BLaER1 treated with 17β-estradiol and CSF1 and Interleukin-3, amounts not matched to agents 10 nM and 100 nM (cell line): ENCODE measurements around the gene PRKCA.

ENCODE experiments used
- H3K27ac ChIP-seq, 11 experiments: shearing (Covaris generic); formaldehyde crosslinking; 2 replicates each; pipeline ENCODE4 v1.8.1; 2022
- H3K27me3 ChIP-seq, 11 experiments: shearing (Covaris generic); formaldehyde crosslinking; 2 replicates each; pipeline ENCODE4 v1.8.1; 2022
- H3K36me3 ChIP-seq, 11 experiments: shearing (Covaris generic); formaldehyde crosslinking; 2 replicates each; pipeline ENCODE4 v1.8.1; 2022
- H3K4me1 ChIP-seq, 10 experiments: shearing (Covaris generic); formaldehyde crosslinking; 2 replicates each; pipeline ENCODE4 v1.8.1; 2022
- H3K4me2 ChIP-seq, 11 experiments: shearing (Covaris generic); formaldehyde crosslinking; 2 replicates each; pipeline ENCODE4 v1.8.1; 2022
- H3K4me3 ChIP-seq, 10 experiments: shearing (Covaris generic); formaldehyde crosslinking; 2 replicates each; pipeline ENCODE4 v1.8.1; 2022
- H3K9ac ChIP-seq, 11 experiments: shearing (Covaris generic); formaldehyde crosslinking; 2 replicates each; pipeline ENCODE4 v1.8.1; 2022
- H3K9me3 ChIP-seq, 11 experiments: shearing (Covaris generic); formaldehyde crosslinking; replicated peaks in 1 of 11; 2 replicates each; pipeline ENCODE4 v1.8.1; 2022
- H4K20me1 ChIP-seq, 11 experiments: shearing (Covaris generic); formaldehyde crosslinking; 2 replicates each; pipeline ENCODE4 v1.8.1; 2022
- Cebpa-rat ChIP-seq, 11 experiments: shearing (Covaris generic); IDR thresholded peaks; 2 replicates each; pipeline ENCODE4 v1.8.1; 2022

PRKCA gene

GRCh38 chr17:66670206-66670605, 367.8 kb downstream of the PRKCA start:
- Histone ChIP-seq H4K20me1 (peaks cover 0 to 86% (median 0%) of the 10 kb centered on the region in 11 experiments; a peak in 5 of 22 replicates), H3K9me3 (peaks cover 0 to 10% (median 4%) of the 10 kb centered on the region in 11 experiments; a peak in 4 of 22 replicates), H3K9ac (no peak overlapping the region), H3K4me2 (no peak overlapping the region), H3K4me3 (no peak overlapping the region), H3K27me3 (no peaks in the 10 kb centered on the region), H3K27ac (no peak overlapping the region), H3K4me1 (peaks cover 0 to 5% (median 0%) of the 10 kb centered on the region in 10 experiments; a peak in 4 of 20 replicates), H3K36me3 (peaks cover 0 to 60% (median 0%) of the 10 kb centered on the region in 11 experiments; a peak in 6 of 22 replicates)
- TF ChIP-seq Cebpa-rat (IDR thresholded peaks at IDR 0.05): no peak

- Histone ChIP-seq H3K4me1 (peaks cover 0 to 5% (median 0%) of the 10 kb centered on the region in 10 experiments; a peak in 4 of 20 replicates), H3K27me3 (no peaks in the 10 kb centered on the region), H3K27ac (no peak overlapping the region), H3K4me2 (no peak overlapping the region), H3K36me3 (peaks cover 0 to 60% (median 0%) of the 10 kb centered on the region in 11 experiments; a peak in 6 of 22 replicates), H3K9ac (no peak overlapping the region), H4K20me1 (peaks cover 0 to 86% (median 0%) of the 10 kb centered on the region in 11 experiments; a peak in 6 of 22 replicates), H3K4me3 (no peak overlapping the region), H3K9me3 (peaks cover 0 to 10% (median 4%) of the 10 kb centered on the region in 11 experiments; a peak in 3 of 22 replicates)
- TF ChIP-seq Cebpa-rat (IDR thresholded peaks at IDR 0.05): no peak
Observed at GRCh38 chr17:66671156-66671555, 368.7 kb downstream of the PRKCA start.

GRCh38 chr17:66673668-66674276, 371.4 kb downstream of the PRKCA start:
- H3K4me3 ChIP-seq: no peak overlapping the region
- peaks cover 0 to 10% (median 3%) of the 10 kb centered on the region in 11 experiments; a peak in 6 of 22 replicates for H3K9me3 ChIP-seq
- no peaks in the 10 kb centered on the region for H3K27me3 ChIP-seq
- no peak overlapping the region for H3K9ac ChIP-seq
- H3K4me2 ChIP-seq: peak overlapping the region in 1 of 11 experiments; percentile 19; a peak in 2 of 22 replicates
- peaks cover 0 to 95% (median 0%) of the 10 kb centered on the region in 11 experiments; a peak in 6 of 22 replicates for H4K20me1 ChIP-seq
- no peak overlapping the region for H3K27ac ChIP-seq
- H3K4me1 ChIP-seq: peaks cover 0 to 8% (median 2%) of the 10 kb centered on the region in 10 experiments; a peak in 8 of 20 replicates
- no peak for TF ChIP-seq Cebpa-rat (IDR thresholded peaks at IDR 0.05)
- H3K36me3 ChIP-seq: peaks cover 0 to 60% (median 0%) of the 10 kb centered on the region in 11 experiments; a peak in 5 of 22 replicates

- H3K4me2 ChIP-seq: no peak overlapping the region
- no peak overlapping the region for H3K4me3 ChIP-seq
- H3K36me3 ChIP-seq: peaks cover 0 to 68% (median 0%) of the 10 kb centered on the region in 11 experiments; a peak in 5 of 22 replicates
- H3K4me1 ChIP-seq: peaks cover 0 to 10% (median 2%) of the 10 kb centered on the region in 10 experiments; a peak in 8 of 20 replicates
- no peak for TF ChIP-seq Cebpa-rat (IDR thresholded peaks at IDR 0.05)
- peaks cover 0 to 4% (median 0%) of the 10 kb centered on the region in 11 experiments; a peak in 3 of 22 replicates for H3K9me3 ChIP-seq
- peaks cover 0 to 97% (median 0%) of the 10 kb centered on the region in 11 experiments; a peak in 6 of 22 replicates for H4K20me1 ChIP-seq
- H3K27ac ChIP-seq: no peak overlapping the region
- no peaks in the 10 kb centered on the region for H3K27me3 ChIP-seq
- H3K9ac ChIP-seq: no peak overlapping the region
Observed at GRCh38 chr17:66675273-66675990, 373.0 kb downstream of the PRKCA start.

GRCh38 chr17:66675991-66676371, 373.6 kb downstream of the PRKCA start:
- Histone ChIP-seq H4K20me1 (peaks cover 0 to 97% (median 0%) of the 10 kb centered on the region in 11 experiments; a peak in 6 of 22 replicates), H3K36me3 (peaks cover 0 to 73% (median 0%) of the 10 kb centered on the region in 11 experiments; a peak in 5 of 22 replicates), H3K4me1 (peaks cover 0 to 10% (median 2%) of the 10 kb centered on the region in 10 experiments; a peak in 8 of 20 replicates), H3K27me3 (no peaks in the 10 kb centered on the region), H3K9me3 (peaks cover 0 to 4% (median 0%) of the 10 kb centered on the region in 11 experiments; a peak in 3 of 22 replicates), H3K9ac (no peak overlapping the region), H3K4me3 (no peak overlapping the region), H3K4me2 (no peak overlapping the region), H3K27ac (no peak overlapping the region)
- no peak for TF ChIP-seq Cebpa-rat (IDR thresholded peaks at IDR 0.05)

- H3K4me2 ChIP-seq: no peak overlapping the region
- H3K27me3 ChIP-seq: no peaks in the 10 kb centered on the region
- peaks cover 0 to 97% (median 0%) of the 10 kb centered on the region in 11 experiments; a peak in 6 of 22 replicates for H4K20me1 ChIP-seq
- no peak overlapping the region for H3K9ac ChIP-seq
- peaks cover 0 to 77% (median 0%) of the 10 kb centered on the region in 11 experiments; a peak in 5 of 22 replicates for H3K36me3 ChIP-seq
- no peak overlapping the region for H3K27ac ChIP-seq
- H3K4me1 ChIP-seq: peaks cover 0 to 10% (median 2%) of the 10 kb centered on the region in 10 experiments; a peak in 8 of 20 replicates
- TF ChIP-seq Cebpa-rat (IDR thresholded peaks at IDR 0.05): no peak
- no peak overlapping the region for H3K4me3 ChIP-seq
- peaks cover 0 to 4% (median 0%) of the 10 kb centered on the region in 11 experiments; a peak in 3 of 22 replicates for H3K9me3 ChIP-seq
Observed at GRCh38 chr17:66676421-66676820, 374.0 kb downstream of the PRKCA start.

GRCh38 chr17:66677201-66677981, 375.0 kb downstream of the PRKCA start:
- peaks cover 0 to 4% (median 0%) of the 10 kb centered on the region in 11 experiments; a peak in 3 of 22 replicates for H3K9me3 ChIP-seq
- H3K4me1 ChIP-seq: peaks cover 0 to 10% (median 2%) of the 10 kb centered on the region in 10 experiments; a peak in 8 of 20 replicates
- H4K20me1 ChIP-seq: peaks cover 0 to 99% (median 0%) of the 10 kb centered on the region in 11 experiments; a peak in 6 of 22 replicates
- H3K4me3 ChIP-seq: no peak overlapping the region
- H3K27me3 ChIP-seq: no peaks in the 10 kb centered on the region
- H3K4me2 ChIP-seq: no peak overlapping the region
- peaks cover 0 to 87% (median 0%) of the 10 kb centered on the region in 11 experiments; a peak in 5 of 22 replicates for H3K36me3 ChIP-seq
- peak in 1 of 11 experiments; percentile 27; a peak in 1 of 22 replicates for TF ChIP-seq Cebpa-rat (IDR thresholded peaks at IDR 0.05)
- no peak overlapping the region for H3K9ac ChIP-seq
- H3K27ac ChIP-seq: no peak overlapping the region

- Histone ChIP-seq H3K4me1 (peaks cover 0 to 10% (median 2%) of the 10 kb centered on the region in 10 experiments; a peak in 8 of 20 replicates), H3K9ac (no peak overlapping the region), H3K9me3 (peaks cover 0 to 4% (median 0%) of the 10 kb centered on the region in 11 experiments; a peak in 3 of 22 replicates), H3K4me3 (no peak overlapping the region), H3K27ac (no peak overlapping the region), H3K4me2 (peak overlapping the region in 1 of 11 experiments; percentile 54; a peak in 2 of 22 replicates), H3K27me3 (no peaks in the 10 kb centered on the region), H4K20me1 (peaks cover 0 to 99% (median 0%) of the 10 kb centered on the region in 11 experiments; a peak in 6 of 22 replicates), H3K36me3 (peaks cover 0 to 92% (median 0%) of the 10 kb centered on the region in 11 experiments; a peak in 5 of 22 replicates)
- no peak for TF ChIP-seq Cebpa-rat (IDR thresholded peaks at IDR 0.05)
Observed at GRCh38 chr17:66678061-66678460, 375.6 kb downstream of the PRKCA start.
